Duodenal mucosa (tissue), 2 donors: ENCODE data around the gene ARHGEF28.

Source experiments
- H3K27ac ChIP-seq: one replicate; pipeline ENCODE4 v1.7.0; 2013; ENCODE audit warnings: low read depth, low read length
- H3K27me3 ChIP-seq, 2 donors: one replicate each; pipeline ENCODE4 v1.7.0; 2013; ENCODE audit warnings: low read length in 2 of 2, control low read depth in 1 of 2; ENCODE audit not compliant: insufficient read depth in 2 of 2, control insufficient read depth in 1 of 2
- H3K36me3 ChIP-seq, 2 donors: one replicate each; pipeline ENCODE4 v1.7.0; 2013; ENCODE audit warnings: low read length in 2 of 2, control low read depth in 1 of 2; ENCODE audit not compliant: insufficient read depth in 2 of 2, control insufficient read depth in 1 of 2
- H3K4me1 ChIP-seq, 2 donors: one replicate each; pipeline ENCODE4 v1.7.0; 2013; ENCODE audit warnings: low read length in 2 of 2, control low read depth in 1 of 2; ENCODE audit not compliant: insufficient read depth in 2 of 2, control insufficient read depth in 1 of 2
- H3K4me3 ChIP-seq, 2 donors: one replicate each; pipeline ENCODE4 v1.7.0; 2013; ENCODE audit warnings: low read length in 2 of 2, low read depth in 1 of 2
- H3K9ac ChIP-seq, 2 donors: one replicate each; pipeline ENCODE4 v1.7.0; 2013; ENCODE audit warnings: low read length in 2 of 2, low read depth in 1 of 2
- H3K9me3 ChIP-seq, 2 donors: one replicate each; pipeline ENCODE4 v1.7.0; 2013; ENCODE audit warnings: low read length in 2 of 2, control low read depth in 1 of 2; ENCODE audit not compliant: control insufficient read depth in 1 of 2

ARHGEF28 gene

DNA sequence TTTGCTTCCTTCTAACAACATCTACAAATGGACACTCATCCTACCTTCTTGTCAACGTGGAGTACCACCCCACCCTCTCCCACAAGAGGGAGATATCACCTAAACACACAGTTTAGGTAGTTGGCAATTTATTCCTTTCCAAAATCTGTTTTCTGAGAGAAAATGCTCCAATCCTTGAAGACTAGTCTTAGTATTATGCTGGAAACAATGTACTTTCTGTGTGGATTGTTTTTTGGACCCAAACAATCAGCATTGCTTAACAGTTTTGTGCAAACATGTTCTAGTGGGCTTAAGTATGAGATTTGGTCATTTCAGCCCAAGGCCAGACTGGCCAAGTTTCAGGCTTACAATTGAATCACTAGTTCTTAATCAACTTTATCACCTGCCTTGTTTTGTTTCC, 359.1 kb downstream of the ARHGEF28 start:
- Histone ChIP-seq H3K9me3 (no peaks in the 10 kb centered on the region), H3K9ac (no peak overlapping the region)

DNA sequence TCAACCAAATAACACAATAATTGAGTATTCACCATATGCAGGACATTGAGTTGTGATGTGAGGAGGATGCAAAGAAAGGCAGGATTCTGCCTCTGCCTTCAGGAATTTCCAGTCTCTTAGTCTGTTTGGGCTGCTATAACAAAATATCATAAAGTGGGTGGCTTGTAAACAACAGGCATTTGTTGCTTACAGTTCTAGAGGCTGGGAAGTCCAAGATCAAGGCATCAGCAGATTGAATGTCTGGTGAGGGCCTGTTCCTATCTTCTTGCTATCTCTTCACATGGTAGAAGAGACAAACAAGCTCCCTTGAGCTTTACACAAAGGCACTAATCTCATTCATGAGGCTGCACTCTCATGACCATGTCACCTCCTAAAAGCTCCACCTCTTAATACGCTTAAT, 360.7 kb downstream of the ARHGEF28 start:
- Histone ChIP-seq H3K27ac (no peak overlapping the region), H3K4me1 (no peaks in the 10 kb centered on the region), H3K27me3 (no peaks in the 10 kb centered on the region), H3K9ac (no peak overlapping the region), H3K36me3 (no peaks in the 10 kb centered on the region), H3K4me3 (no peak overlapping the region), H3K9me3 (no peaks in the 10 kb centered on the region)

More for the DNA sequence above, 359.1 kb downstream of the ARHGEF28 start:
- no peaks in the 10 kb centered on the region for H3K36me3 ChIP-seq
- no peaks in the 10 kb centered on the region for H3K4me1 ChIP-seq
- H3K27me3 ChIP-seq: no peaks in the 10 kb centered on the region
- H3K27ac ChIP-seq: no peak overlapping the region
- no peak overlapping the region for H3K4me3 ChIP-seq

DNA sequence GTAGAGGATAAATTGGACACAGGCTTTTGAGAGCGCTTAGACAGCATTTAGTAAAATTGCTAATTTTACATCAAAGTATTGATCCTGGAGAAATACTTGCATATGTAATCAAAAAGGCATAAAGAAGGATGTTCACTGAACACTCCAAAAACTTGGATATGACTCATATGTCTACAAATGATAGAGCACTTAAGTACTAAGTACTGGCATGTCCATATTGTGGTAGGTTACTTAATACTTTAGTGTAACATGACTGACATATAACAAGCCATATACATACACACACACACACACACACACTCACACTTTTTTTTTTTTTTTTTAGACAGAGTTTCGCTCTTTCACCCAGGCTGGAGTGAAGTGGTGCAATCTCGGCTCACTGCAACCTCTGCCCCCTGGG, 361.9 kb downstream of the ARHGEF28 start:
- H3K4me1 ChIP-seq: no peaks in the 10 kb centered on the region
- H3K36me3 ChIP-seq: no peaks in the 10 kb centered on the region
- H3K27ac ChIP-seq: no peak overlapping the region
- H3K9ac ChIP-seq: no peak overlapping the region
- no peaks in the 10 kb centered on the region for H3K9me3 ChIP-seq
- no peaks in the 10 kb centered on the region for H3K27me3 ChIP-seq
- no peak overlapping the region for H3K4me3 ChIP-seq

DNA sequence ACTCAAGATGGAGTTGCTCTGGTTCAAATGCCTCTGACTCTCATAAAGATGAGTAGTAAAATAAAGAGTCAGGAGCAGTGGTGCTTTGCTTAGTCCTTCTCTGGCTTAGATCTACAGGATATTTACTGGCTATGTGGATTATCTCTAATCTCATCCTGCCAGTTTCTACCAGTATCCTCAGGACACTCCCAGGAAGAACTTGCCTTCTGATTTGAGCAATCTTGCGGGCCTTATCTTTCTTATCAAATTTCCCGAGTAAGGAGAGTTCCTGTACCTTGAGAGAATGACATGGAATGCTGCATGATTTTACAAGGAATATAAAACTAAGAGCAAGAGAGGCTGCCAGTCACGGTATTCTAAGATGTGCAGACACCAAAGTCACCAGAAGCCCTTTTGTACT, 364.0 kb downstream of the ARHGEF28 start:
- Histone ChIP-seq H3K4me3 (no peak overlapping the region), H3K27me3 (peaks cover 0 to 2% of the 10 kb centered on the region in 2 donors), H3K36me3 (no peaks in the 10 kb centered on the region), H3K9ac (no peak overlapping the region), H3K9me3 (no peaks in the 10 kb centered on the region), H3K27ac (no peak overlapping the region), H3K4me1 (no peaks in the 10 kb centered on the region)
